Psoas muscle (tissue), 8 donors: ENCODE data around the gene HPSE2. TPM values are rescaled to one million over a fixed set of nuclear protein-coding genes. Genes with fewer than 3 reads are reported as not detected.

ENCODE experiments used
- ATAC-seq, 4 donors: fragments of 200-7000 bp; cut with Tn5 transposase; one replicate each; pipeline ENCODE4 v1.9.1; 2020; ENCODE audit warnings: moderate library complexity in 3 of 4, mild to moderate bottlenecking in 2 of 4
- DNase-seq, 2 donors: peaks; one replicate each; pipeline ENCODE4 v3.0.0-alpha.2; 2020
- H3K27ac ChIP-seq: fragments of 200-600 bp; one replicate; pipeline ENCODE4 v1.8.0; 2022
- H3K27me3 ChIP-seq, 3 donors: fragments of 200-600 bp in 1 of 3; one replicate each; pipeline versions ENCODE4 v1.6.1 to v1.8.0; 2013 to 2022; ENCODE audit warnings: low read length in 2 of 3, mild to moderate bottlenecking in 2 of 3, moderate library complexity in 1 of 3; ENCODE audit not compliant: insufficient read depth in 3 of 3
- H3K36me3 ChIP-seq, 2 donors: fragments of 200-600 bp in 1 of 2; one replicate each; pipeline versions ENCODE4 v1.6.1 to v1.8.0; 2013 to 2022; ENCODE audit warnings: low read depth in 1 of 2, mild to moderate bottlenecking in 1 of 2, moderate library complexity in 1 of 2; ENCODE audit not compliant: insufficient read depth in 1 of 2
- H3K4me1 ChIP-seq: fragments of 200-600 bp; one replicate; pipeline ENCODE4 v1.8.0; 2022
- H3K4me3 ChIP-seq: fragments of 200-600 bp; one replicate; pipeline ENCODE4 v1.8.0; 2022; ENCODE audit warnings: mild to moderate bottlenecking
- H3K9me3 ChIP-seq: fragments of 200-600 bp; one replicate; pipeline ENCODE4 v1.8.0; 2022
- CTCF ChIP-seq: fragments of 200-600 bp; IDR thresholded peaks from one replicate; pipeline ENCODE4 v1.8.0; 2022; ENCODE audit warnings: antibody characterized with exemption
- WGBS, 3 donors: extraction: QIAGEN DNeasy Blood & Tissue Kit; methylation state at CpG; one replicate each; pipeline versions ENCODE4 v1.1.6 to v1.1.7; 2013; 5-methylcytosine and 5-hydroxymethylcytosine counted together
- intact Hi-C, 2 donors: fragments of 100-400 bp; cut with DNase I; formaldehyde crosslinking; loops; one replicate each; pipeline versions ENCODE4 v1.11.0 to v1.14.2; 2022
- polyA plus RNA-seq, 3 donors: library from polyadenylated mRNA; stranded (reverse); fragments of 200-250 nt; gene quantifications; one replicate each; pipeline ENCODE4 v1.2.3, GENCODE V29; 2013
- total RNA-seq, 4 donors: library from RNA; stranded (reverse); fragmentation: NEBNext Ultra II Directional in 2 of 4; extraction: Animal tissue kit (Norgen Biotek cat#: 25700) in 2 of 4; gene quantifications; one replicate each; pipeline versions ENCODE4 v1.2.1 to v1.2.4, GENCODE V29; 2021 to 2023
- donor health status: healthy with polysubstance abuse.
- donor health status: DM: no; HTN: no; CAD: no; lungs with moderate emphysema.
- donor health status: Bipolar disorder and iron deficiency.
- donor health status: healthy.
- donor health status: DM: yes; HTN: yes; CAD: no.
- donor health status: DM: no; HTN: no; CAD: no.
- donor health status: DM: no; HTN: no; CAD: no.
- donor health status: DM: yes; HTN: yes; CAD: no.

The HPSE2 gene
- total and polyA plus RNA-seq, 7 donors = 0.01 to 0.17 (median 0.03) TPM; not detected in 4

GRCh38 chr10:98619446-98619845, 616.2 kb downstream of the HPSE2 start:
- no peak for DNase-seq
- H3K4me1 ChIP-seq = no peaks in the 10 kb centered on the region
- H3K27ac ChIP-seq = no peak overlapping the region
- H3K27me3 ChIP-seq = no peaks in the 10 kb centered on the region
- H3K36me3 ChIP-seq = no peaks in the 10 kb centered on the region
- no peak overlapping the region for H3K4me3 ChIP-seq
- no peak for ATAC-seq
- no peak for TF ChIP-seq CTCF
- H3K9me3 ChIP-seq = no peaks in the 10 kb centered on the region
- intact Hi-C loops = no loop called here
- WGBS, 3 donors = 59 to 70% (median 65%) methylated on average over 1 of the region's 1 CpG

DNA sequence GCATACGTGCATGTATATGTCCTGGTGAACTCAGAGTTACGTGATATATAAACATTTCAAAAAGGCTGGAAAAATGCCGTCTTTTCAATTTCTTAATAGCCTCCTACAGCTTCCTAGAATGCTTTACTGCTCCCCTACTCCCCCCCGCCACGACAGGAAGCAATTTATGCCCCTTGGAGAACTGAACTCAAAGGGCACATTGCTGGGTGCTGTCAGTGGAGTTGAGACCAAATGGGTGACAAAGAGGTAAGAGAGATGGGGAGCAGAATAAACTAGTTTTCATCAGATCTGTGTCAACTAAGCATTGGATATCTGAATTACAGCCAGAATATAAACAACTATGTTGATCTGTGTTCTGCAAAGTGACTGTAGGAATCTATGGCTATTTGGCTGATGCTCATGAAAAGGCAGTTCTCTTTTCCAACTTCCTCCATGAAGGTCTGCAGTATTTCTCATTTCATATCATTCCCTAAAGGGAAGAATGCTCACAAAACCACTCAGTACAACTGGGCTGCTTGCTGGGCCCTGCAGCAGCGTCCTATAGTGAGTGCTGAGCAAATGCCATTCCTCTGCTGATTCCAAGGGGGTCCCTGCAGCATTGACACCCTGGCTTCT, 617.6 kb downstream of the HPSE2 start:
- TF ChIP-seq CTCF = no peak
- no peak overlapping the region for H3K27ac ChIP-seq
- H3K4me1 ChIP-seq = no peaks in the 10 kb centered on the region
- WGBS, 3 donors = 73 to 81% (median 79%) methylated on average over 6 of the region's 6 CpGs
- no peaks in the 10 kb centered on the region for H3K27me3 ChIP-seq
- intact Hi-C loops = no loop called here
- DNase-seq (no peak), ATAC-seq (no peak)
- no peak overlapping the region for H3K4me3 ChIP-seq
- H3K36me3 ChIP-seq = no peaks in the 10 kb centered on the region
- no peaks in the 10 kb centered on the region for H3K9me3 ChIP-seq

GRCh38 chr10:98613446-98613845, 622.2 kb downstream of the HPSE2 start:
- Histone ChIP-seq H3K27me3 (no peaks in the 10 kb centered on the region), H3K27ac (no peak overlapping the region), H3K36me3 (no peaks in the 10 kb centered on the region), H3K9me3 (no peaks in the 10 kb centered on the region), H3K4me1 (peaks cover 10% of the 10 kb centered on the region), H3K4me3 (no peak overlapping the region)
- no peak for TF ChIP-seq CTCF
- intact Hi-C loops = no loop called here
- ATAC-seq (no peak), DNase-seq (no peak)
- 41 to 84% (median 54%) methylated on average over 1 of the region's 1 CpG for WGBS, 3 donors

- no peaks in the 10 kb centered on the region for H3K36me3 ChIP-seq
- H3K4me3 ChIP-seq = no peak overlapping the region
- no peaks in the 10 kb centered on the region for H3K9me3 ChIP-seq
- ATAC-seq = peak in 3 of 4 donors; percentile 50 to 74 (median 57)
- no peak for TF ChIP-seq CTCF
- no peak for DNase-seq
- 33 to 46% (median 38%) methylated on average over 2 of the region's 2 CpGs for WGBS, 3 donors
- peaks cover 10% of the 10 kb centered on the region for H3K4me1 ChIP-seq
- no peak overlapping the region for H3K27ac ChIP-seq
- H3K27me3 ChIP-seq = no peaks in the 10 kb centered on the region
- intact Hi-C loops = no loop called here
Measured at GRCh38 chr10:98611436-98611835, 624.2 kb downstream of the HPSE2 start.

GRCh38 chr10:98610836-98611235, 624.8 kb downstream of the HPSE2 start:
- Histone ChIP-seq H3K4me1 (peaks cover 10% of the 10 kb centered on the region), H3K4me3 (no peak overlapping the region), H3K27me3 (no peaks in the 10 kb centered on the region), H3K9me3 (no peaks in the 10 kb centered on the region), H3K27ac (no peak overlapping the region), H3K36me3 (no peaks in the 10 kb centered on the region)
- peak in 1 of 4 donors; percentile 42 for ATAC-seq
- no peak for TF ChIP-seq CTCF
- intact Hi-C loops = no loop called here
- WGBS, 3 donors = 32 to 36% (median 36%) methylated on average over 5 of the region's 5 CpGs
- DNase-seq = no peak
